ENCODE measurements around the gene CACNA1C. TPM values are rescaled to one million over a fixed set of nuclear protein-coding genes. Genes with fewer than 3 reads are reported as not detected.

Gene CACNA1C
- total and polyA plus RNA-seq, 2 of the 4 experiments (the other 2 are of a cell fraction), result 1.6 to 2.6 TPM

DNA sequence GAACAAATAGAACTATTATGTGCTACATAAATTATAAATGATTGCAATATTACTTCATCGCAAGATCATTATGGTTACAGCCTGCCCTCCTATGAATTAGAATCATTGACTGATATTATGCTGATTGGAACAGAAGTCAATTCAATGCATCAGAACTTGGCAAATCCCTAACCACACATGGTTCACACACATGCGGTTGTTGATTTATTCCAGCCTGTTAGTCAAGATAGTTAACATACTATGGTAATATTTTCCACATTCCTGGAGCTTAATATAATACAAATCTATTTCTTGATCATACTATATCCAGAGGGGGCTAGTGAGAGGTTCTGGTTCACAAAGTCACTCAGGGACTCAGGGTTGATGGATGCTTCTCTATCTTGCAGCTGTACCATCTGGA lies 9.7 kb upstream of the CACNA1C start:
- ChIA-PET CTCF (no interaction called here), POLR2A (ENCODE audit: unreplicated experiment) (no interaction called here)
- Histone ChIP-seq H2BK20ac (ENCODE audit: low read depth, low read length) (no peak overlapping the region), H3K27me3 (ENCODE audit: control insufficient read depth, insufficient read depth, low read length) (peaks cover 48% of the 10 kb centered on the region), H4K91ac (ENCODE audit: insufficient read depth, low read depth, low read length) (no peak overlapping the region), H2BK15ac (ENCODE audit: low read depth, low read length) (no peak overlapping the region), H3K23ac (ENCODE audit: low read depth, low read length) (no peak overlapping the region), H4K8ac (ENCODE audit: low read depth in 2 of 2, low read length in 2 of 2) (no peak overlapping the region), H3K14ac (replicated peaks; ENCODE audit: low read depth, low read length) (no peak overlapping the region), H2BK5ac (ENCODE audit: low read depth, low read length, poor library complexity, severe bottlenecking) (no peak overlapping the region), H3K4me1 (ENCODE audit: control insufficient read depth, insufficient read depth, low read length) (no peaks in the 10 kb centered on the region), H3K4me3 (ENCODE audit: insufficient read depth, low read depth, low read length) (no peak overlapping the region), H4K20me1 (ENCODE audit: insufficient read depth, low read length) (no peaks in the 10 kb centered on the region), H3K4me2 (ENCODE audit: low read depth, low read length) (no peak overlapping the region), H3K18ac (ENCODE audit: low read depth, low read length) (no peak overlapping the region), H3K56ac (ENCODE audit: extremely low read depth, insufficient read depth, low read length) (no peak overlapping the region), H2AFZ (replicated peaks; ENCODE audit: low read length, poor library complexity) (no peak overlapping the region), H3K79me1 (ENCODE audit: low read depth in 1 of 2, low read length in 2 of 2) (no peaks in the 10 kb centered on the region), H3K9ac (ENCODE audit: low read depth, low read length) (no peak overlapping the region), H3K27ac (ENCODE audit: insufficient read depth, low read length) (no peak overlapping the region), H3K36me3 (ENCODE audit: control insufficient read depth, insufficient read depth, low read length) (no peaks in the 10 kb centered on the region), H2AK9ac (replicated peaks; ENCODE audit: low read depth, low read length, poor library complexity) (no peak overlapping the region), H3K9me1 (ENCODE audit: insufficient read depth, low read length) (no peaks in the 10 kb centered on the region; the same call in 1 of the 2 replicates), H4K5ac (ENCODE audit: low read depth, low read length) (no peak overlapping the region), H2AK5ac (ENCODE audit: low read depth, low read length) (no peak overlapping the region), H2BK120ac (ENCODE audit: low read depth, low read length) (no peak overlapping the region), H3K4ac (ENCODE audit: low read depth, low read length) (no peak overlapping the region), H3K9me3 (ENCODE audit: control insufficient read depth, insufficient read depth, low read length) (peaks cover 2% of the 10 kb centered on the region; the same call in 1 of the 2 replicates)
- no TSS peak for BruUV-seq (replicated peaks)
- TF ChIP-seq, protein P1, sequence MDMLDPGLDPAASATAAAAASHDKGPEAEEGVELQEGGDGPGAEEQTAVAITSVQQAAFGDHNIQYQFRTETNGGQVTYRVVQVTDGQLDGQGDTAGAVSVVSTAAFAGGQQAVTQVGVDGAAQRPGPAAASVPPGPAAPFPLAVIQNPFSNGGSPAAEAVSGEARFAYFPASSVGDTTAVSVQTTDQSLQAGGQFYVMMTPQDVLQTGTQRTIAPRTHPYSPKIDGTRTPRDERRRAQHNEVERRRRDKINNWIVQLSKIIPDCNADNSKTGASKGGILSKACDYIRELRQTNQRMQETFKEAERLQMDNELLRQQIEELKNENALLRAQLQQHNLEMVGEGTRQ (IDR thresholded peaks at IDR 0.05; ENCODE audit: low read depth, low read length), result no peak
- TF ChIP-seq CEBPB (IDR thresholded peaks at IDR 0.05; ENCODE audit: low read depth, low read length) (no peak), CHD1 (IDR thresholded peaks at IDR 0.05; ENCODE audit: low read depth, low read length) (no peak), MAZ (IDR thresholded peaks at IDR 0.05; ENCODE audit: borderline replicate concordance, low read depth, low read length) (no peak), FOS (IDR thresholded peaks at IDR 0.05; ENCODE audit: low read depth, low read length) (no peak), SMC3 (IDR thresholded peaks at IDR 0.05; ENCODE audit: low read depth, low read length) (no peak), NFE2L2 (IDR thresholded peaks at IDR 0.05; ENCODE audit: low read depth, low read length) (no peak), BHLHE40 (IDR thresholded peaks at IDR 0.05; ENCODE audit: low read depth, low read length) (no peak)
- TF ChIP-seq, protein P2, sequence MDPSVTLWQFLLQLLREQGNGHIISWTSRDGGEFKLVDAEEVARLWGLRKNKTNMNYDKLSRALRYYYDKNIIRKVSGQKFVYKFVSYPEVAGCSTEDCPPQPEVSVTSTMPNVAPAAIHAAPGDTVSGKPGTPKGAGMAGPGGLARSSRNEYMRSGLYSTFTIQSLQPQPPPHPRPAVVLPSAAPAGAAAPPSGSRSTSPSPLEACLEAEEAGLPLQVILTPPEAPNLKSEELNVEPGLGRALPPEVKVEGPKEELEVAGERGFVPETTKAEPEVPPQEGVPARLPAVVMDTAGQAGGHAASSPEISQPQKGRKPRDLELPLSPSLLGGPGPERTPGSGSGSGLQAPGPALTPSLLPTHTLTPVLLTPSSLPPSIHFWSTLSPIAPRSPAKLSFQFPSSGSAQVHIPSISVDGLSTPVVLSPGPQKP (IDR thresholded peaks at IDR 0.05; ENCODE audit: borderline replicate concordance, low read depth, low read length), result no peak
- TF ChIP-seq, protein P3, sequence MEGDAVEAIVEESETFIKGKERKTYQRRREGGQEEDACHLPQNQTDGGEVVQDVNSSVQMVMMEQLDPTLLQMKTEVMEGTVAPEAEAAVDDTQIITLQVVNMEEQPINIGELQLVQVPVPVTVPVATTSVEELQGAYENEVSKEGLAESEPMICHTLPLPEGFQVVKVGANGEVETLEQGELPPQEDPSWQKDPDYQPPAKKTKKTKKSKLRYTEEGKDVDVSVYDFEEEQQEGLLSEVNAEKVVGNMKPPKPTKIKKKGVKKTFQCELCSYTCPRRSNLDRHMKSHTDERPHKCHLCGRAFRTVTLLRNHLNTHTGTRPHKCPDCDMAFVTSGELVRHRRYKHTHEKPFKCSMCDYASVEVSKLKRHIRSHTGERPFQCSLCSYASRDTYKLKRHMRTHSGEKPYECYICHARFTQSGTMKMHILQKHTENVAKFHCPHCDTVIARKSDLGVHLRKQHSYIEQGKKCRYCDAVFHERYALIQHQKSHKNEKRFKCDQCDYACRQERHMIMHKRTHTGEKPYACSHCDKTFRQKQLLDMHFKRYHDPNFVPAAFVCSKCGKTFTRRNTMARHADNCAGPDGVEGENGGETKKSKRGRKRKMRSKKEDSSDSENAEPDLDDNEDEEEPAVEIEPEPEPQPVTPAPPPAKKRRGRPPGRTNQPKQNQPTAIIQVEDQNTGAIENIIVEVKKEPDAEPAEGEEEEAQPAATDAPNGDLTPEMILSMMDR (conservative IDR thresholded peaks at IDR 0.05; ENCODE audit: low read depth, low read length), result no peak
- no CpG with 5 or more reads among the region's 2 CpGs for WGBS, 2 experiments (ENCODE audit: extremely low coverage in 2 of 2, insufficient read length in 1 of 2)
- ATAC-seq (ENCODE audit: low read depth) (no peak), DNase-seq (no peak)
- dilution Hi-C loops (cut with HindIII; ENCODE audit: low sequenced_read_pairs, unreplicated experiment), result no loop called here
- intact Hi-C loops (cut with micrococcal nuclease), result no loop called here
- in situ Hi-C loops (cut with MboI; ENCODE audit: low sequenced_read_pairs), result no loop called here

Data from IMR-90 (cell line).